Breast epithelium (tissue), 3 donors: ENCODE measurements around the gene TJAP1.

ENCODE experiments used
- POLR2A ChIP-seq: fragments of 450-650 bp; IDR thresholded peaks from one replicate; pipeline ENCODE4 v1.6.1; 2016; ENCODE audit warnings: antibody characterized with exemption, mild to moderate bottlenecking, moderate library complexity
- POLR2AphosphoS5 ChIP-seq, 3 donors: sonication (generic); formaldehyde crosslinking; IDR thresholded peaks; one replicate each; pipeline ENCODE4 v1.6.1; 2017; ENCODE audit warnings: antibody characterized with exemption in 3 of 3
- TF ChIP-seq, protein P1 (sequence below), 3 donors: fragments of 450-650 bp; IDR thresholded peaks; one replicate each; pipeline ENCODE4 v1.5.1; 2016 to 2017; ENCODE audit warnings: antibody characterized with exemption in 3 of 3, mild to moderate bottlenecking in 3 of 3, moderate library complexity in 3 of 3

GRCh38 chr6:43437700-43438099, 39.7 kb upstream of the TJAP1 start:
- no peak for TF ChIP-seq POLR2A
- TF ChIP-seq, protein P1, sequence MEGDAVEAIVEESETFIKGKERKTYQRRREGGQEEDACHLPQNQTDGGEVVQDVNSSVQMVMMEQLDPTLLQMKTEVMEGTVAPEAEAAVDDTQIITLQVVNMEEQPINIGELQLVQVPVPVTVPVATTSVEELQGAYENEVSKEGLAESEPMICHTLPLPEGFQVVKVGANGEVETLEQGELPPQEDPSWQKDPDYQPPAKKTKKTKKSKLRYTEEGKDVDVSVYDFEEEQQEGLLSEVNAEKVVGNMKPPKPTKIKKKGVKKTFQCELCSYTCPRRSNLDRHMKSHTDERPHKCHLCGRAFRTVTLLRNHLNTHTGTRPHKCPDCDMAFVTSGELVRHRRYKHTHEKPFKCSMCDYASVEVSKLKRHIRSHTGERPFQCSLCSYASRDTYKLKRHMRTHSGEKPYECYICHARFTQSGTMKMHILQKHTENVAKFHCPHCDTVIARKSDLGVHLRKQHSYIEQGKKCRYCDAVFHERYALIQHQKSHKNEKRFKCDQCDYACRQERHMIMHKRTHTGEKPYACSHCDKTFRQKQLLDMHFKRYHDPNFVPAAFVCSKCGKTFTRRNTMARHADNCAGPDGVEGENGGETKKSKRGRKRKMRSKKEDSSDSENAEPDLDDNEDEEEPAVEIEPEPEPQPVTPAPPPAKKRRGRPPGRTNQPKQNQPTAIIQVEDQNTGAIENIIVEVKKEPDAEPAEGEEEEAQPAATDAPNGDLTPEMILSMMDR (IDR thresholded peaks at IDR 0.05): no peak
- no peak for TF ChIP-seq POLR2AphosphoS5 (IDR thresholded peaks at IDR 0.05)
